H1 (cell line): Measurements from ENCODE around the gene FAM149A. TPM values are rescaled to one million over a fixed set of nuclear protein-coding genes. Genes with fewer than 3 reads are reported as not detected.

ENCODE experiments used
- CBX5 ChIP-seq: fragments of 300-800, 300-1000 bp; sonication (generic); IDR thresholded peaks from 2 replicates; pipeline ENCODE4 v1.7.1; 2016; ENCODE audit warnings: antibody characterized with exemption, low read length, low read depth
- CBX8 ChIP-seq: fragments of 300-800, 300-1000 bp; sonication (generic); IDR thresholded peaks from 2 replicates; pipeline ENCODE4 v1.7.1; 2016; ENCODE audit warnings: low read depth, low read length, borderline replicate concordance
- EGR1 ChIP-seq: IDR thresholded peaks from 2 replicates; pipeline ENCODE4 v1.6.1; 2011; ENCODE audit warnings: low read depth, low read length, borderline replicate concordance
- EP300 ChIP-seq, 2 experiments: IDR thresholded peaks; 1 replicate in 1 of 2; 2 replicates in 1 of 2; pipeline ENCODE4 v1.6.1; 2011 to 2012; ENCODE audit warnings: low read depth in 2 of 2, low read length in 2 of 2, mild to moderate bottlenecking in 2 of 2, borderline replicate concordance in 1 of 2, inconsistent platforms in 1 of 2, moderate library complexity in 1 of 2
- GABPA ChIP-seq: IDR thresholded peaks from 2 replicates; pipeline ENCODE4 v1.6.1; 2011; ENCODE audit warnings: mild to moderate bottlenecking, low read length, moderate library complexity, borderline replicate concordance; ENCODE audit not compliant: insufficient read depth
- GTF2F1 ChIP-seq: IDR thresholded peaks from 2 replicates; pipeline ENCODE4 v1.6.1; 2012; ENCODE audit warnings: low read depth, low read length, improper control_type of control experiment, borderline replicate concordance
- HDAC6 ChIP-seq: IDR thresholded peaks from one replicate; pipeline ENCODE4 v1.7.1; 2012; ENCODE audit warnings: low read depth, mild to moderate bottlenecking, inconsistent platforms, low read length, moderate library complexity
- POLR2A ChIP-seq, 2 experiments: IDR thresholded peaks; 1 replicate in 1 of 2; 2 replicates in 1 of 2; pipeline ENCODE4 v1.6.1; 2011; ENCODE audit warnings: low read depth in 2 of 2, low read length in 2 of 2, mild to moderate bottlenecking in 2 of 2; ENCODE audit errors: control extremely low read depth in 1 of 2
- RAD21 ChIP-seq, 2 experiments: IDR thresholded peaks in 1 of 2; conservative IDR thresholded peaks in 1 of 2; 2 replicates each; pipeline ENCODE4 v1.6.1; 2011; ENCODE audit warnings: low read depth in 2 of 2, low read length in 2 of 2, improper control_type of control experiment in 1 of 2, inconsistent platforms in 1 of 2, mild to moderate bottlenecking in 1 of 2, moderate library complexity in 1 of 2
- RBBP5 ChIP-seq: IDR thresholded peaks from 2 replicates; pipeline ENCODE4 v1.7.1; 2012; ENCODE audit warnings: low read depth, mild to moderate bottlenecking, inconsistent platforms, low read length, moderate library complexity, borderline replicate concordance
- SIN3A ChIP-seq, 2 experiments: IDR thresholded peaks in 1 of 2; conservative IDR thresholded peaks in 1 of 2; 2 replicates each; pipeline ENCODE4 v1.6.1; 2011 to 2012; ENCODE audit warnings: low read length in 2 of 2, improper control_type of control experiment in 1 of 2, low read depth in 1 of 2, mild to moderate bottlenecking in 1 of 2
- SIRT6 ChIP-seq: IDR thresholded peaks from one replicate; pipeline ENCODE4 v1.7.1; 2012; ENCODE audit warnings: low read length, inconsistent platforms
- SIX5 ChIP-seq: IDR thresholded peaks from 2 replicates; pipeline ENCODE4 v1.6.1; 2011; ENCODE audit warnings: mild to moderate bottlenecking, low read depth, low read length
- SP2 ChIP-seq: IDR thresholded peaks from 2 replicates; pipeline ENCODE4 v1.6.1; 2012; ENCODE audit warnings: mild to moderate bottlenecking, low read length, inconsistent platforms
- SUZ12 ChIP-seq: fragments of 200-600 bp; sonication (generic); IDR thresholded peaks from 2 replicates; pipeline ENCODE4 v1.6.1; 2012; ENCODE audit warnings: mild to moderate bottlenecking, inconsistent platforms, low read length, moderate library complexity, mixed read lengths
- YY1 ChIP-seq: IDR thresholded peaks from 2 replicates; pipeline ENCODE4 v1.6.1; 2011; ENCODE audit warnings: low read depth, mild to moderate bottlenecking, low read length
- ZNF274 ChIP-seq: IDR thresholded peaks from 2 replicates; pipeline ENCODE4 v1.7.0; 2012; ENCODE audit warnings: low read length, borderline replicate concordance; ENCODE audit errors: extremely low read depth
- polyA plus RNA-seq, 7 experiments: library from polyadenylated mRNA; depleted of rRNA in 3 of 7; stranded (reverse) in 5 of 7; unstranded in 2 of 7; fragments of >200 nt in 5 of 7; fragments of 200-250 nt in 2 of 7; gene quantifications; 1 replicate in 5 of 7; 2 replicates in 1 of 7; 4 replicates in 1 of 7; pipeline versions ENCODE4 v1.2.1 to v1.2.3, GENCODE V29; 2011 to 2013; ENCODE audit warnings: missing spikeins in 2 of 7, mixed read lengths in 2 of 7
- total RNA-seq: library from RNA; stranded (reverse); fragmentation: NEBNext Ultra II Directional; extraction: Animal tissue kit (Norgen Biotek cat#: 25700); gene quantifications from 2 replicates; pipeline ENCODE4 v1.2.1, GENCODE V29; 2021
- TF ChIP-seq, protein P1 (sequence below): IDR thresholded peaks from 2 replicates; pipeline ENCODE4 v1.6.1; 2012; ENCODE audit warnings: inconsistent platforms
- TF ChIP-seq, protein P2 (sequence below), 3 experiments: IDR thresholded peaks; 1 replicate in 2 of 3; 2 replicates in 1 of 3; pipeline versions ENCODE4 v1.5.1 to v1.6.1; 2011; ENCODE audit warnings: low read length in 3 of 3, mild to moderate bottlenecking in 3 of 3, inconsistent platforms in 2 of 3, low read depth in 1 of 3, moderate library complexity in 1 of 3; ENCODE audit not compliant: insufficient read depth in 1 of 3; ENCODE audit errors: control extremely low read depth in 1 of 3
- TF ChIP-seq, protein P3 (sequence below): IDR thresholded peaks from 2 replicates; pipeline ENCODE4 v1.6.1; 2011; ENCODE audit warnings: low read length, improper control_type of control experiment

FAM149A gene
- total and polyA plus RNA-seq, 2 of the 8 experiments (the other 6 are each of a cell fraction or from before 2014, with no cell fraction given): 6.1 to 8.5 TPM

DNA sequence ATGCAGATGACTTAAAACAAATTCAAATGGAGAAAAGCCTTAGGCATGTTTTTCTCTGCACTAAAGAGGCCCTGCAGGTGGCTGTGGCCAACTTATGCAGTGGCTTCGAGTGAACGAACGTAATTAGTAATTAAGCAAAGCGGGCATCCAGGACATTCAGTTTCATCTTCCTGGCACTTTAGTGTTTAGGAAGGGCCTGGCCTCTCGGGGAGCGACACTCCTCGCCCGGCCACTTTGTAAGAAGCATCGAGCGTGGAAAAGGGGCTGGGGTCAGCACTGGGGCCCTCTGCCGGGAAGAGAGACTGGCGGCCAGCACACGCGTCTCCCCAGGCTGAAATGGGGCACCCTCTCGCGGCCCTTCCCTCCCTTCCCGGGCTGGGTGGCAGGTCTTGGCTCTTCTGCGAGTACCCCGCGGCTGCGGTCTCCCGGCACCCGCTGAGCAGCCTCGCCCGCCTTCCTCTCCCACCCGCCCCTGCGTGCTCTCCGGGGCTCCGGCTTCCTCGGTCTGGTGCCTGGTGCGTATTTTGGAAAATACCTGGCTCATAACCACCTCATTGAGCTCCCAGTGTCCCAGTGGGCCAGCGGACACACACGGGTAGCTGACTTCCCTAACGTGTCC lies 86.2 kb downstream of the FAM149A start (continued):
- TF ChIP-seq POLR2A (IDR thresholded peaks at IDR 0.05; ENCODE audit: control extremely low read depth in 1 of 2, low read depth in 2 of 2, low read length in 2 of 2): 0 out of 3 replicates have a peak, but pooled peaks of 1 of the 2 experiments have one; percentile 51
- peak in 1 of 2 experiments; percentile 10; a peak in 1 of 4 replicates for TF ChIP-seq RAD21 (IDR thresholded peaks at IDR 0.05 in 1 of 2, conservative IDR thresholded peaks at IDR 0.05 in 1 of 2; ENCODE audit: low read depth in 2 of 2, low read length in 2 of 2)
- TF ChIP-seq, protein P1, sequence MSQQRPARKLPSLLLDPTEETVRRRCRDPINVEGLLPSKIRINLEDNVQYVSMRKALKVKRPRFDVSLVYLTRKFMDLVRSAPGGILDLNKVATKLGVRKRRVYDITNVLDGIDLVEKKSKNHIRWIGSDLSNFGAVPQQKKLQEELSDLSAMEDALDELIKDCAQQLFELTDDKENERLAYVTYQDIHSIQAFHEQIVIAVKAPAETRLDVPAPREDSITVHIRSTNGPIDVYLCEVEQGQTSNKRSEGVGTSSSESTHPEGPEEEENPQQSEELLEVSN: no peak
- no peak for TF ChIP-seq EGR1
- no peak for TF ChIP-seq GTF2F1
- no peak for TF ChIP-seq CBX5
- TF ChIP-seq, protein P2, sequence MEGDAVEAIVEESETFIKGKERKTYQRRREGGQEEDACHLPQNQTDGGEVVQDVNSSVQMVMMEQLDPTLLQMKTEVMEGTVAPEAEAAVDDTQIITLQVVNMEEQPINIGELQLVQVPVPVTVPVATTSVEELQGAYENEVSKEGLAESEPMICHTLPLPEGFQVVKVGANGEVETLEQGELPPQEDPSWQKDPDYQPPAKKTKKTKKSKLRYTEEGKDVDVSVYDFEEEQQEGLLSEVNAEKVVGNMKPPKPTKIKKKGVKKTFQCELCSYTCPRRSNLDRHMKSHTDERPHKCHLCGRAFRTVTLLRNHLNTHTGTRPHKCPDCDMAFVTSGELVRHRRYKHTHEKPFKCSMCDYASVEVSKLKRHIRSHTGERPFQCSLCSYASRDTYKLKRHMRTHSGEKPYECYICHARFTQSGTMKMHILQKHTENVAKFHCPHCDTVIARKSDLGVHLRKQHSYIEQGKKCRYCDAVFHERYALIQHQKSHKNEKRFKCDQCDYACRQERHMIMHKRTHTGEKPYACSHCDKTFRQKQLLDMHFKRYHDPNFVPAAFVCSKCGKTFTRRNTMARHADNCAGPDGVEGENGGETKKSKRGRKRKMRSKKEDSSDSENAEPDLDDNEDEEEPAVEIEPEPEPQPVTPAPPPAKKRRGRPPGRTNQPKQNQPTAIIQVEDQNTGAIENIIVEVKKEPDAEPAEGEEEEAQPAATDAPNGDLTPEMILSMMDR (IDR thresholded peaks at IDR 0.05; ENCODE audit: control extremely low read depth in 1 of 3, insufficient read depth in 1 of 3, low read depth in 1 of 3, low read length in 3 of 3): peak in 1 of 3 experiments; percentile 24; a peak in 2 of 4 replicates
- TF ChIP-seq GABPA: no peak
- TF ChIP-seq SIX5: no peak
- TF ChIP-seq SP2: no peak
- no peak for TF ChIP-seq SIRT6
- TF ChIP-seq SIN3A (conservative IDR thresholded peaks at IDR 0.05 in 1 of 2, IDR thresholded peaks at IDR 0.05 in 1 of 2; ENCODE audit: low read depth in 1 of 2, low read length in 2 of 2): no peak
- no peak for TF ChIP-seq YY1
- no peak for TF ChIP-seq ZNF274
- TF ChIP-seq SUZ12: no peak
- TF ChIP-seq, protein P3, sequence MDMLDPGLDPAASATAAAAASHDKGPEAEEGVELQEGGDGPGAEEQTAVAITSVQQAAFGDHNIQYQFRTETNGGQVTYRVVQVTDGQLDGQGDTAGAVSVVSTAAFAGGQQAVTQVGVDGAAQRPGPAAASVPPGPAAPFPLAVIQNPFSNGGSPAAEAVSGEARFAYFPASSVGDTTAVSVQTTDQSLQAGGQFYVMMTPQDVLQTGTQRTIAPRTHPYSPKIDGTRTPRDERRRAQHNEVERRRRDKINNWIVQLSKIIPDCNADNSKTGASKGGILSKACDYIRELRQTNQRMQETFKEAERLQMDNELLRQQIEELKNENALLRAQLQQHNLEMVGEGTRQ: no peak
- TF ChIP-seq EP300 (IDR thresholded peaks at IDR 0.05; ENCODE audit: borderline replicate concordance in 1 of 2, low read depth in 2 of 2, low read length in 2 of 2): no peak
- no peak for TF ChIP-seq CBX8
- TF ChIP-seq RBBP5: peak; percentile 28; the same call in 1 of the 2 replicates
- TF ChIP-seq HDAC6: no peak
